Sigmoid colon (tissue), 7 donors: ENCODE measurements around the gene KHNYN. TPM values are rescaled to one million over a fixed set of nuclear protein-coding genes. Genes with fewer than 3 reads are reported as not detected.

ENCODE experiments used
- DNase-seq: peaks from one replicate; pipeline ENCODE4 v3.0.0-alpha.2; 2019
- H3K27ac ChIP-seq, 4 donors: fragments of 200-600 bp; sonication (generic); one replicate each; pipeline ENCODE4 v1.5.1; 2016 to 2019; ENCODE audit warnings: mild to moderate bottlenecking in 1 of 4
- H3K27me3 ChIP-seq, 3 donors: fragments of 200-600 bp; sonication (generic); one replicate each; pipeline ENCODE4 v1.5.1; 2019; ENCODE audit warnings: mild to moderate bottlenecking in 1 of 3
- H3K36me3 ChIP-seq, 4 donors: fragments of 200-600 bp; sonication (generic); one replicate each; pipeline ENCODE4 v1.5.1; 2016 to 2019
- H3K4me1 ChIP-seq, 4 donors: fragments of 200-600 bp; sonication (generic); one replicate each; pipeline ENCODE4 v1.5.1; 2017 to 2019
- H3K4me3 ChIP-seq, 4 donors: fragments of 200-600 bp; sonication (generic); one replicate each; pipeline ENCODE4 v1.5.1; 2017 to 2019; ENCODE audit warnings: mild to moderate bottlenecking in 2 of 4, moderate library complexity in 1 of 4
- H3K9me3 ChIP-seq, 4 donors: fragments of 200-600 bp in 3 of 4; sonication (generic) in 3 of 4; one replicate each; pipeline versions ENCODE4 v1.5.1 to v1.6.1; 2013 to 2019
- CTCF ChIP-seq, 4 experiments: fragments of 450-650 bp in 3 of 4; fragments of 200-600 bp in 1 of 4; IDR thresholded peaks; one replicate each; pipeline ENCODE4 v1.5.1; 2016 to 2019; ENCODE audit warnings: antibody characterized with exemption in 4 of 4, mild to moderate bottlenecking in 3 of 4, moderate library complexity in 2 of 4
- EP300 ChIP-seq, 4 donors: sonication (generic); formaldehyde crosslinking; IDR thresholded peaks; one replicate each; pipeline ENCODE4 v1.6.1; 2017; ENCODE audit warnings: antibody characterized with exemption in 4 of 4
- POLR2A ChIP-seq, 2 donors: fragments of 450-650 bp; IDR thresholded peaks; one replicate each; pipeline ENCODE4 v1.6.1; 2016; ENCODE audit warnings: antibody characterized with exemption in 2 of 2, mild to moderate bottlenecking in 2 of 2, moderate library complexity in 2 of 2
- POLR2AphosphoS5 ChIP-seq, 4 donors: sonication (generic); formaldehyde crosslinking; IDR thresholded peaks; one replicate each; pipeline ENCODE4 v1.6.1; 2017; ENCODE audit warnings: antibody characterized with exemption in 4 of 4
- WGBS, 2 donors: extraction: QIAGEN DNeasy Blood & Tissue Kit; methylation state at CpG; one replicate each; pipeline ENCODE4 v1.1.7; 2013; 5-methylcytosine and 5-hydroxymethylcytosine counted together
- intact Hi-C: fragments of 100-400 bp; cut with DNase I; formaldehyde crosslinking; loops from one replicate; pipeline ENCODE4 v1.15.1; 2023
- polyA plus RNA-seq, 3 donors: library from polyadenylated mRNA; stranded (reverse); fragments of 200-250 nt; gene quantifications; one replicate each; pipeline ENCODE4 v1.2.3, GENCODE V29; 2013
- total RNA-seq, 4 donors: library from RNA; depleted of rRNA; stranded (reverse); fragments of >200 nt; gene quantifications; one replicate each; pipeline ENCODE4 v1.1.0, GENCODE V29; 2016
- donor health status: healthy with polysubstance abuse.
- donor health status: Bipolar disorder and iron deficiency.
- donor health status: healthy.

The KHNYN gene
- total and polyA plus RNA-seq, 7 donors, result 16.2 to 64.6 (median 46.9) TPM

GRCh38 chr14:24426912-24427536 is 2.7 kb upstream of the KHNYN start:
- TF ChIP-seq POLR2AphosphoS5 (IDR thresholded peaks at IDR 0.05) (no peak), POLR2A (IDR thresholded peaks at IDR 0.05) (no peak), CTCF (IDR thresholded peaks at IDR 0.05) (no peak), EP300 (IDR thresholded peaks at IDR 0.05) (no peak)
- 16 to 44% methylated on average over 8 of the region's 8 CpGs for WGBS, 2 donors
- peaks cover 0 to 30% (median 27%) of the 10 kb centered on the region in 4 donors for H3K4me1 ChIP-seq
- intact Hi-C loops, result no loop called here
- no peak for DNase-seq
- no peaks in the 10 kb centered on the region for H3K27me3 ChIP-seq
- H3K4me3 ChIP-seq, result no peak overlapping the region
- H3K27ac ChIP-seq, result no peak overlapping the region
- H3K9me3 ChIP-seq, result no peaks in the 10 kb centered on the region
- H3K36me3 ChIP-seq, result peaks cover 0 to 2% (median 2%) of the 10 kb centered on the region in 4 donors

- no peak overlapping the region for H3K4me3 ChIP-seq
- TF ChIP-seq CTCF (IDR thresholded peaks at IDR 0.05) (no peak), POLR2A (IDR thresholded peaks at IDR 0.05) (no peak)
- H3K27ac ChIP-seq, result no peak overlapping the region
- no peaks in the 10 kb centered on the region for H3K27me3 ChIP-seq
- peaks cover 0 to 10% (median 10%) of the 10 kb centered on the region in 4 donors for H3K36me3 ChIP-seq
- DNase-seq, result no peak
- H3K4me1 ChIP-seq, result peaks cover 0 to 38% (median 32%) of the 10 kb centered on the region in 4 donors
- intact Hi-C loops, result no loop called here
- no peaks in the 10 kb centered on the region for H3K9me3 ChIP-seq
- WGBS, 2 donors, result 82 to 83% methylated on average over 18 of the region's 18 CpGs
Measured at GRCh38 chr14:24427537-24428508, 1.9 kb upstream of the KHNYN start.

GRCh38 chr14:24428628-24429394 is 943 bp upstream of the KHNYN start:
- H3K27me3 ChIP-seq, result no peaks in the 10 kb centered on the region
- peak overlapping the region in 3 of 4 donors; percentile 73 to 87 (median 75) for H3K4me3 ChIP-seq
- H3K9me3 ChIP-seq, result no peaks in the 10 kb centered on the region
- TF ChIP-seq POLR2A (IDR thresholded peaks at IDR 0.05), result no peak
- WGBS, 2 donors, result 90 to 91% methylated on average over 18 of the region's 18 CpGs
- peaks cover 0 to 20% (median 13%) of the 10 kb centered on the region in 4 donors for H3K36me3 ChIP-seq
- intact Hi-C loops, result no loop called here
- peaks cover 0 to 40% (median 33%) of the 10 kb centered on the region in 4 donors for H3K4me1 ChIP-seq
- no peak for DNase-seq
- H3K27ac ChIP-seq, result peak overlapping the region; percentile 94 to 96 (median 95)

GRCh38 chr14:24430143-24430681 is 458 bp downstream of the KHNYN start:
- Histone ChIP-seq H3K9me3 (no peaks in the 10 kb centered on the region), H3K4me1 (peaks cover 0 to 40% (median 33%) of the 10 kb centered on the region in 4 donors), H3K27me3 (no peaks in the 10 kb centered on the region), H3K4me3 (peak overlapping the region; percentile 73 to 87 (median 76)), H3K36me3 (peaks cover 0 to 32% (median 13%) of the 10 kb centered on the region in 4 donors), H3K27ac (peak overlapping the region; percentile 94 to 96 (median 95))
- intact Hi-C loops, result loop anchor here (2.0 to 10.0 kb wide), 3 partner anchors 31 to 1585 kb away; partner anchors contain the start of genes EMC9, NYNRIN, PSME2 and RNF31
- TF ChIP-seq CTCF (IDR thresholded peaks at IDR 0.05), result no peak
- TF ChIP-seq POLR2A (IDR thresholded peaks at IDR 0.05), result no peak
- TF ChIP-seq EP300 (IDR thresholded peaks at IDR 0.05), result no peak
- TF ChIP-seq POLR2AphosphoS5 (IDR thresholded peaks at IDR 0.05), result peak in 2 of 4 donors; percentile 1 to 3
- 0 to 1% methylated on average over 28 of the region's 28 CpGs for WGBS, 2 donors
- DNase-seq, result peak; percentile 89
